ENCODE measurements around the gene PPP1R14D.

PPP1R14D gene

DNA sequence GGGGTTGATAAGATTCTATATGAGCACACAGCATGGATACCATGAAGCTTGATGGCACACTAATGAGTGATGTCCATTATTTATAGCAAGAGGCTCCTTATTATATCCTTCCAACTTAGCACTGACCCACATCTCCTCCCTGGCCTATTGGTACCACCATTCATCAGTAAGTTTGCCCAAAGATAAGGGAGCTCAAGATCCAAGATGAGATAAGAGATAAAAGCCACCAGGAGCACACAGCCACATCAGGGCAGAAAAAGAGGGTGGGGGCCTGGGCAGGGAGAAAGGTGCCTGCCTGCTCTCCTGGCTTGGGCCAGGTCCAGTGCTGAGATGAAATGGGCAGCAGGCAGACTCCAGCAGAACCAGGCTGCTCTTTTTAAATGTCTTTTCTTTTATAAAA lies 4.4 kb upstream of the PPP1R14D start:
- Histone ChIP-seq H3K4me3 (replicated peaks; ENCODE audit: insufficient read depth, low read length) (no peak overlapping the region), H3K27me3 (ENCODE audit: insufficient read depth, poor library complexity, severe bottlenecking) (no peaks in the 10 kb centered on the region), H3K27ac (replicated peaks) (no peak overlapping the region)
- DNase-seq (ENCODE audit: low read depth in 1 of 2, low spot score in 1 of 2) = no peak
- TF ChIP-seq SPI1 (IDR thresholded peaks at IDR 0.05; ENCODE audit: borderline replicate concordance, low read depth) (no peak), GABPA (IDR thresholded peaks at IDR 0.05; ENCODE audit: low read depth) (no peak), POLR2AphosphoS5 (IDR thresholded peaks at IDR 0.05; ENCODE audit: low read depth) (no peak)
- TF ChIP-seq, protein P1, sequence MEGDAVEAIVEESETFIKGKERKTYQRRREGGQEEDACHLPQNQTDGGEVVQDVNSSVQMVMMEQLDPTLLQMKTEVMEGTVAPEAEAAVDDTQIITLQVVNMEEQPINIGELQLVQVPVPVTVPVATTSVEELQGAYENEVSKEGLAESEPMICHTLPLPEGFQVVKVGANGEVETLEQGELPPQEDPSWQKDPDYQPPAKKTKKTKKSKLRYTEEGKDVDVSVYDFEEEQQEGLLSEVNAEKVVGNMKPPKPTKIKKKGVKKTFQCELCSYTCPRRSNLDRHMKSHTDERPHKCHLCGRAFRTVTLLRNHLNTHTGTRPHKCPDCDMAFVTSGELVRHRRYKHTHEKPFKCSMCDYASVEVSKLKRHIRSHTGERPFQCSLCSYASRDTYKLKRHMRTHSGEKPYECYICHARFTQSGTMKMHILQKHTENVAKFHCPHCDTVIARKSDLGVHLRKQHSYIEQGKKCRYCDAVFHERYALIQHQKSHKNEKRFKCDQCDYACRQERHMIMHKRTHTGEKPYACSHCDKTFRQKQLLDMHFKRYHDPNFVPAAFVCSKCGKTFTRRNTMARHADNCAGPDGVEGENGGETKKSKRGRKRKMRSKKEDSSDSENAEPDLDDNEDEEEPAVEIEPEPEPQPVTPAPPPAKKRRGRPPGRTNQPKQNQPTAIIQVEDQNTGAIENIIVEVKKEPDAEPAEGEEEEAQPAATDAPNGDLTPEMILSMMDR (IDR thresholded peaks at IDR 0.05; ENCODE audit: insufficient read depth, low read length) = no peak
- TF ChIP-seq, protein P2, sequence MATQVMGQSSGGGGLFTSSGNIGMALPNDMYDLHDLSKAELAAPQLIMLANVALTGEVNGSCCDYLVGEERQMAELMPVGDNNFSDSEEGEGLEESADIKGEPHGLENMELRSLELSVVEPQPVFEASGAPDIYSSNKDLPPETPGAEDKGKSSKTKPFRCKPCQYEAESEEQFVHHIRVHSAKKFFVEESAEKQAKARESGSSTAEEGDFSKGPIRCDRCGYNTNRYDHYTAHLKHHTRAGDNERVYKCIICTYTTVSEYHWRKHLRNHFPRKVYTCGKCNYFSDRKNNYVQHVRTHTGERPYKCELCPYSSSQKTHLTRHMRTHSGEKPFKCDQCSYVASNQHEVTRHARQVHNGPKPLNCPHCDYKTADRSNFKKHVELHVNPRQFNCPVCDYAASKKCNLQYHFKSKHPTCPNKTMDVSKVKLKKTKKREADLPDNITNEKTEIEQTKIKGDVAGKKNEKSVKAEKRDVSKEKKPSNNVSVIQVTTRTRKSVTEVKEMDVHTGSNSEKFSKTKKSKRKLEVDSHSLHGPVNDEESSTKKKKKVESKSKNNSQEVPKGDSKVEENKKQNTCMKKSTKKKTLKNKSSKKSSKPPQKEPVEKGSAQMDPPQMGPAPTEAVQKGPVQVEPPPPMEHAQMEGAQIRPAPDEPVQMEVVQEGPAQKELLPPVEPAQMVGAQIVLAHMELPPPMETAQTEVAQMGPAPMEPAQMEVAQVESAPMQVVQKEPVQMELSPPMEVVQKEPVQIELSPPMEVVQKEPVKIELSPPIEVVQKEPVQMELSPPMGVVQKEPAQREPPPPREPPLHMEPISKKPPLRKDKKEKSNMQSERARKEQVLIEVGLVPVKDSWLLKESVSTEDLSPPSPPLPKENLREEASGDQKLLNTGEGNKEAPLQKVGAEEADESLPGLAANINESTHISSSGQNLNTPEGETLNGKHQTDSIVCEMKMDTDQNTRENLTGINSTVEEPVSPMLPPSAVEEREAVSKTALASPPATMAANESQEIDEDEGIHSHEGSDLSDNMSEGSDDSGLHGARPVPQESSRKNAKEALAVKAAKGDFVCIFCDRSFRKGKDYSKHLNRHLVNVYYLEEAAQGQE (IDR thresholded peaks at IDR 0.05; ENCODE audit: insufficient replicate concordance, low read depth) = no peak

DNA sequence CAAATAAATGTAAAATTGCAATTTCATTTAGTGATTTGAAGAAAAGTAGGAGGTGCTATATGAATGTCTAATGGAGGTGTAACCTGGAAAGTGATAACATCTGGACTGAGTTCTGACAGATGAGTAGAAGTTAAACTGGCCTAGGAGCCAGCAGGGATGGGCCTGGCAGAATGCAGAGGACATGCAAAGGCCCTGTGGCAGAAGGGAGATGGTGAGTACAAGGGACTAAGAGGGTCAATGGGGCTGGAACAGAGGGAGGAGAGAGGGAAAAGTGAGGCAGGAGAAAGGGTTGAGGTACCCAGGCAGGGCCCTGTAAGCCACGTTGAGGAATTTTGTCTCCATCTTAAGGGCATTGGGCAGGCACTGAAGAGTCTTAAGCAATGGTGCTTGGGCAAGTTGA lies 3.4 kb upstream of the PPP1R14D start:
- Histone ChIP-seq H3K27ac (replicated peaks) (no peak overlapping the region), H3K4me3 (replicated peaks; ENCODE audit: insufficient read depth, low read length) (no peak overlapping the region), H3K27me3 (ENCODE audit: insufficient read depth, poor library complexity, severe bottlenecking) (no peaks in the 10 kb centered on the region)
- TF ChIP-seq POLR2AphosphoS5 (IDR thresholded peaks at IDR 0.05; ENCODE audit: low read depth) (no peak), GABPA (IDR thresholded peaks at IDR 0.05; ENCODE audit: low read depth) (no peak), SPI1 (IDR thresholded peaks at IDR 0.05; ENCODE audit: borderline replicate concordance, low read depth) (no peak)
- TF ChIP-seq, protein P2 (IDR thresholded peaks at IDR 0.05; ENCODE audit: insufficient replicate concordance, low read depth) = no peak
- TF ChIP-seq, protein P1 (IDR thresholded peaks at IDR 0.05; ENCODE audit: insufficient read depth, low read length) = no peak
- DNase-seq (ENCODE audit: low read depth in 1 of 2, low spot score in 1 of 2) = no peak

DNA sequence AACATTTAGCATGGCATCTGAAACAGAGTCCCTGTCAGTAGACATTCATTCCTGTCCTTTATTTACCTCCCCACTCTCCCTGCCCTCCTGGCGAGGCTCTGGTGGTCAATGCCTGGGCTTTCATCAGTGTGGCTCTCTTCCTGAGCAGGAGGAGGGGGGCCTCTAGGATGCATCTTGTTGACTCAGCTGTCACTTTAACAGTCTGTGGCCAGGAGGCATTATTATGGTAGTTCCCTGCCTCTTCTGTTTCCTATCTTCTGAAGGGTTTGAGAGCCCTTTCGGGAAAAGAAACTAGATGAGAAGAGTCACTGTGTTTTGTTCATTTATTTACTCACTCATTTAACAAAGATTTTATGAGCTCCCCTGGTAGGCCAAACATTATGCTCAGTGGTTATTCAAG lies 2.4 kb upstream of the PPP1R14D start:
- no peak for TF ChIP-seq GABPA (IDR thresholded peaks at IDR 0.05; ENCODE audit: low read depth)
- TF ChIP-seq SPI1 (IDR thresholded peaks at IDR 0.05; ENCODE audit: borderline replicate concordance, low read depth) = no peak
- TF ChIP-seq, protein P2 (IDR thresholded peaks at IDR 0.05; ENCODE audit: insufficient replicate concordance, low read depth) = no peak
- TF ChIP-seq, protein P1 (IDR thresholded peaks at IDR 0.05; ENCODE audit: insufficient read depth, low read length) = no peak
- TF ChIP-seq POLR2AphosphoS5 (IDR thresholded peaks at IDR 0.05; ENCODE audit: low read depth) = no peak
- Histone ChIP-seq H3K27ac (replicated peaks) (no peak overlapping the region), H3K27me3 (ENCODE audit: insufficient read depth, poor library complexity, severe bottlenecking) (no peaks in the 10 kb centered on the region), H3K4me3 (replicated peaks; ENCODE audit: insufficient read depth, low read length) (no peak overlapping the region)
- no peak for DNase-seq (ENCODE audit: low read depth in 1 of 2, low spot score in 1 of 2)

All from HL-60 (cell line).